Activated CD8-positive, alpha-beta T cell treated with anti-CD3 and anti-CD28 coated beads for 36 hours (primary cell): Measurements from ENCODE around the gene SOCS1. TPM values are rescaled to one million over a fixed set of nuclear protein-coding genes. Genes with fewer than 3 reads are reported as not detected.

Experiments
- ATAC-seq: fragments of 200-7000 bp; cut with Tn5 transposase; one replicate; pipeline ENCODE4 v1.10.0; 2021; ENCODE audit warnings: mild to moderate bottlenecking, moderate library complexity
- CTCF ChIA-PET: fragments of 350-600 bp; sonication (Branson Sonifier 250); formaldehyde crosslinking; loops from one replicate; lab custom pipeline; 2021; ENCODE audit warnings: antibody characterized with exemption; lab: Charles Lee
- POLR2A ChIA-PET: fragments of 350-600 bp; sonication (Branson Sonifier 250); formaldehyde crosslinking; loops from one replicate; lab custom pipeline; 2021; ENCODE audit warnings: antibody characterized with exemption; lab: Charles Lee
- DNase-seq: peaks from one replicate; pipeline ENCODE4 v3.0.0-alpha.2; 2020
- H3K27ac Mint-ChIP-seq: one replicate; pipeline ENCODE4 v1.8.0; 2021; ENCODE audit warnings: mild to moderate bottlenecking, mixed read lengths
- H3K27me3 Mint-ChIP-seq: one replicate; pipeline ENCODE4 v1.8.0; 2021; ENCODE audit warnings: mixed read lengths
- H3K36me3 Mint-ChIP-seq: one replicate; pipeline ENCODE4 v1.8.0; 2021; ENCODE audit warnings: low read depth, mixed read lengths
- H3K4me1 Mint-ChIP-seq: one replicate; pipeline ENCODE4 v1.8.0; 2021; ENCODE audit warnings: low read depth, mixed read lengths
- H3K4me3 Mint-ChIP-seq: one replicate; pipeline ENCODE4 v1.8.0; 2021; ENCODE audit warnings: mild to moderate bottlenecking, moderate library complexity, mixed read lengths
- H3K9me3 Mint-ChIP-seq: one replicate; pipeline ENCODE4 v1.8.0; 2021; ENCODE audit warnings: mixed read lengths
- intact Hi-C: fragments of 100-400 bp; cut with micrococcal nuclease; formaldehyde crosslinking; loops from one replicate; pipeline ENCODE4 v1.10.0; 2022
- total RNA-seq, 2 experiments: library from RNA; stranded (reverse); gene quantifications; one replicate each; pipeline ENCODE4 v1.2.3, GENCODE V29; 2021
- TF ChIP-seq, protein P1 (sequence below): fragments of 200-600 bp; IDR thresholded peaks from one replicate; pipeline ENCODE4 v1.8.0; 2022; ENCODE audit warnings: antibody characterized with exemption, mild to moderate bottlenecking

Gene SOCS1
- total RNA-seq, 2 experiments from 2014 or later: 75.7 to 75.8 TPM

DNA sequence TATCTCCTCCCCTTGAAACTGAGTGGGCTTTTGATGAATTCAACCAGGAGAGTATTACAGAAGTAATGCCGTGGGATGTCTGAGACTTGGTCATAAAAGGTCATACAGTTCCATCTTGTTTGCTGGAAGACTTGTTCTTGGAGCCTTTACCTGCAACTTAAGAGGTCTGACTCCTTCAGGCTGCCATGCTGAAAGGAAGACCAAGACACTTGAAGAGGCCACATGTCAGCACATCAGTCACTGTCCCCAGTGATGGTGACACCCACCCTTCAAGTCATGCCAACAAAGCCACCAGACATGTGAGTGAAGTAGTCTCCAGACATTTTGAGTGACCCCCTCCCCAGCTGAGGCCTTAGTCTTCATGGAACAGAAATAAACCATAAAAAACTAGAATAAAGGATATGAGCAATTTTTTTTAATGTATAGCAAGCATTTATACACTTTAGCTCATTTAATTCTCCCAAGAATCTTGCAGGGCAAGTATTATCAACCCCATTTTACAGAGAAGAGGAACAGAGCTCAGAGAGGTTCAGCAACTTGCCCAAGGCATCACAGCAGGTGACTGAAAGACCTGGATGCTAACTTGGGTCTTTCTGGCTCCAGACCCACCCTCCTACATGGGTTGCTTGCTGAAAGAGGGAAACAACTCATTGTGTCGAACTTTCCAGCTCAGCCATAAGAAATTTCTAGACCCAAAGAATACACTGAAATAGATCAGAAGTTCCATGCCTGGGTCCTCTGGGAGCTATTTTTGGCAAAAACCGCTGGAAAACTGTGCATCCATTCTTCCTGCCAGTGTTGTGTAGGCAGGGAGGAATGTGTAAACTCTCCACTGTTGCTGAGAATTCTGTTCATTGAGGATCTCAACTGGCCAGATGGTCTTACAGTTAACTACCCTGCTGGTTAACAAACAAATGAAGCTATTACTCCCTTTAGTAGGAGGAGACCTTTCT, 38.1 kb downstream of the SOCS1 start:
- peaks cover 13% of the 10 kb centered on the region for H3K36me3 Mint-ChIP-seq
- no peak for ATAC-seq
- intact Hi-C loops: no loop called here
- peaks cover 32% of the 10 kb centered on the region for H3K9me3 Mint-ChIP-seq
- no peak for DNase-seq
- H3K4me3 Mint-ChIP-seq: no peak overlapping the region
- no peaks in the 10 kb centered on the region for H3K27me3 Mint-ChIP-seq
- ChIA-PET CTCF (interaction anchor here (0.8 to 2.9 kb wide), 31 partner anchors 11 to 314 kb away, joined by 3 to 50 read pairs (median 4); partner anchors contain the start of gene SOCS1), POLR2A (interaction anchor here (0.7 to 1.5 kb wide), 8 partner anchors 9 to 135 kb away, joined by 3 to 8 read pairs (median 4); no protein-coding TSS in a partner anchor)
- TF ChIP-seq, protein P1, sequence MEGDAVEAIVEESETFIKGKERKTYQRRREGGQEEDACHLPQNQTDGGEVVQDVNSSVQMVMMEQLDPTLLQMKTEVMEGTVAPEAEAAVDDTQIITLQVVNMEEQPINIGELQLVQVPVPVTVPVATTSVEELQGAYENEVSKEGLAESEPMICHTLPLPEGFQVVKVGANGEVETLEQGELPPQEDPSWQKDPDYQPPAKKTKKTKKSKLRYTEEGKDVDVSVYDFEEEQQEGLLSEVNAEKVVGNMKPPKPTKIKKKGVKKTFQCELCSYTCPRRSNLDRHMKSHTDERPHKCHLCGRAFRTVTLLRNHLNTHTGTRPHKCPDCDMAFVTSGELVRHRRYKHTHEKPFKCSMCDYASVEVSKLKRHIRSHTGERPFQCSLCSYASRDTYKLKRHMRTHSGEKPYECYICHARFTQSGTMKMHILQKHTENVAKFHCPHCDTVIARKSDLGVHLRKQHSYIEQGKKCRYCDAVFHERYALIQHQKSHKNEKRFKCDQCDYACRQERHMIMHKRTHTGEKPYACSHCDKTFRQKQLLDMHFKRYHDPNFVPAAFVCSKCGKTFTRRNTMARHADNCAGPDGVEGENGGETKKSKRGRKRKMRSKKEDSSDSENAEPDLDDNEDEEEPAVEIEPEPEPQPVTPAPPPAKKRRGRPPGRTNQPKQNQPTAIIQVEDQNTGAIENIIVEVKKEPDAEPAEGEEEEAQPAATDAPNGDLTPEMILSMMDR: no peak
- peak overlapping the region; percentile 5 for H3K27ac Mint-ChIP-seq
- H3K4me1 Mint-ChIP-seq: peaks cover 24% of the 10 kb centered on the region

DNA sequence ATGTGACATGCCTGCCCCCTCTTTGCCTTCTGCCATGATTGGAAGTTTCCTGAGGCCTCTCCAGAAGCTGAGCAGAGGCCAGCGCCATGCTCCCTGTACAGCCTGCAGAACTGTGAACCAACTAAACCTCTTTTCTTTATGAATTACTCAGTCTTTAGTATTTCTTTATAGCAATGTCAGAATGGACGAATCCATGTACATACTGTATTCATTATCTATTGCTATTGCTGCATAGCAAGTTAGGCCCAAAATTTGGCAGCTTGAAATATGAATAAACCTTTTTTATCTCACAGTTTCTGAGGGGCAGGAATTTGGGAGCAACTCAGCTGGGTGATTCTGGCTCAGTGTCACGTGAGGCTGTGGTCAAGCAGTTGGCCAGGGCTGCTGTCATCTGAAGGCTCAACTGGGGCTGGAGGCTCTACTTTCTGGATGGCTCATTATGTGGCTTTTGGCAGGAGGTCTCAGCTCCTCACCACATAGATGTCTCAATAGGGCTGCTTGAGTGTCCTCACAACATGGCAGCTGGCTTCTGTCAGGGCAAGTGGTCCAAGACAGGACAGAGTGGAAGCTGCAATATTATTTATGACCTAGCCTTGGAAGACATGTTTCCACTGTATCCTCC, 40.0 kb downstream of the SOCS1 start:
- peaks cover 19% of the 10 kb centered on the region for H3K4me1 Mint-ChIP-seq
- H3K36me3 Mint-ChIP-seq: peaks cover 13% of the 10 kb centered on the region
- CTCF ChIA-PET: interaction anchor here (1.6 kb wide), 1 partner anchor 16 kb away, joined by 5 read pairs; no protein-coding TSS in a partner anchor
- no peak for DNase-seq
- POLR2A ChIA-PET: interaction anchor here (0.8 to 1.3 kb wide), 3 partner anchors 9 to 17 kb away, joined by 3 to 4 read pairs (median 3); no protein-coding TSS in a partner anchor
- H3K27ac Mint-ChIP-seq: no peak overlapping the region
- no peaks in the 10 kb centered on the region for H3K27me3 Mint-ChIP-seq
- no peak for ATAC-seq
- intact Hi-C loops: no loop called here
- H3K4me3 Mint-ChIP-seq: no peak overlapping the region
- peaks cover 32% of the 10 kb centered on the region for H3K9me3 Mint-ChIP-seq
- TF ChIP-seq, protein P1: no peak

DNA sequence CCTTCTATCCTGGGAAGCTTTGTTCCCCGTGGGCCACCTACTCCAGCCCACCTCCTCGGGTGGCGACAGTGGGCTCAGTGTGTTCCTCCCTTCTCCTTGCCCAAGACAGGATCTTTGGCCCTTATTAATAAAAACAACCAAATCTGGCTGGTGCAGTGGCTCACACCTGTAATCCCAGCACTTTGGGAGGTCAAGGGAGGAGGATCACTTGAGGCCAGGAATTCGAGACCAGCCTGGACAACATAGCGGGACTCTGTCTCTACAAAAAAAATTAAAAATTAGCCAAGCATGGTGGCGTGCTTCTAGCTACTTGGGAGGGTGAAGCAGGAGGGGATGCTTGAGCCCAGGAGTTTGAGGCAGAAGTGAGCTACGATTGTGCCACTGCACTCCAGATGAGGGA, 42.2 kb downstream of the SOCS1 start:
- ChIA-PET CTCF (interaction anchor here (0.6 to 2.1 kb wide), 3 partner anchors 9 to 161 kb away, joined by 3 to 8 read pairs (median 4); no protein-coding TSS in a partner anchor), POLR2A (interaction anchor here (1.0 to 1.2 kb wide), 2 partner anchors 10 to 38 kb away, joined by 3 read pairs; no protein-coding TSS in a partner anchor)
- TF ChIP-seq, protein P1: no peak
- Mint-ChIP-seq H3K9me3 (peaks cover 27% of the 10 kb centered on the region), H3K4me1 (peaks cover 16% of the 10 kb centered on the region), H3K4me3 (no peak overlapping the region), H3K27me3 (no peaks in the 10 kb centered on the region), H3K36me3 (peaks cover 13% of the 10 kb centered on the region), H3K27ac (no peak overlapping the region)
- no peak for ATAC-seq
- no peak for DNase-seq
- intact Hi-C loops: no loop called here

DNA sequence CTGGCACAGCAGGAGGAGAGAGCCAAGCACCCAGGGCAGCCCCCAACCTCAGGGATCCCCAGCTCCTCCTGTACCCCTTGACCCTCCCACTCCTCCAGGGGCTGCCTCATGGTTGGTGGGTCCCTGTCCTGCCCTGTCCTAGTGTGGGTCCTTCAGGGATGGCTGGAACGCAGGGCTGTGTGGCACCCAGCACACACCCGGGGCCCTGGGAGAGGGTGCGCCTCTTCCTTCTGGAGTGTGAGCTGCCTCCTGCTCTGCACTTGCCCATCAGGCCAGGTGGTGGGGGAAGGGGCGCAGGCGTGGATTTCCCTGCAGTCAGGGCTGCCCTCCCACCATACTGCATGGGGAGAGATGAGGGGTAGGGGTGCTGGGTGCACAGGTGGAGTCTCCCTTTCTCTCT, 42.6 kb downstream of the SOCS1 start:
- ChIA-PET CTCF (interaction anchor here (0.6 to 2.1 kb wide), 3 partner anchors 10 to 161 kb away, joined by 3 to 8 read pairs (median 4); no protein-coding TSS in a partner anchor), POLR2A (interaction anchor here (1.0 to 1.2 kb wide), 2 partner anchors 10 to 39 kb away, joined by 3 read pairs; no protein-coding TSS in a partner anchor)
- Mint-ChIP-seq H3K4me1 (peaks cover 13% of the 10 kb centered on the region), H3K9me3 (peaks cover 24% of the 10 kb centered on the region), H3K27ac (no peak overlapping the region), H3K36me3 (peaks cover 10% of the 10 kb centered on the region), H3K4me3 (no peak overlapping the region), H3K27me3 (no peaks in the 10 kb centered on the region)
- ATAC-seq (no peak), DNase-seq (no peak)
- TF ChIP-seq, protein P1: no peak
- intact Hi-C loops: no loop called here
